ENCODE results near the gene OR2A12.

OR2A12 gene

DNA sequence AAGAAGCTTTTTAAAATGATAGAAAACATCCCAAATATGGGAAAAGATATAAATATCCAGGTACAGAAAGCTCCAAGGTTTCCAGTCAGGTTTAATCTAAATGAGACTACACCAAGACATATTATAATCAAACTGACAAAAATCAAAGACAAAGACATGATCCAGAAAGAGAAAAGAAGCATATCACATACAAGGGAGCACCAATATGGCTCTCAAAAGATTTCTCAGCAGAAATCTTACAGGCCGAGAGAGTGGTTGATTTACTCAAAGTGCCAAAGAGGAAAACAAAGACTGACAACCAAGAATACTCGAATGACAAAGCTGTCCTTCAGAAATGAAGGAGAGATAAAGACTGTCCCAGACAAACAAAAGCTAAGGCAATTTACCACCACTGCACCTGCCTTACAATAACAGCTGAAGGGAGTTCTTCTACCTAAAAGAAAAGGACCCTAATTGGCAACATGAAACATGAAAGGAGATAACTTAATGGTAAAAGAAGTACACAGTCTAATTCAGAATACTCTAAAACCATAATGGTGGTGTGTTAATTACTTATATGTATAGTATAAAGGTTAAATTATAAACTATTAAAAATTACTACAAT, 62.2 kb downstream of the OR2A12 start:
- no peak overlapping the region for H3K27ac ChIP-seq (ENCODE audit: poor library complexity, severe bottlenecking)
- DNase-seq (ENCODE audit: low spot score) (no peak), ATAC-seq (ENCODE audit: low read depth) (no peak)
- H3K4me1 ChIP-seq (ENCODE audit: insufficient read depth, poor library complexity, severe bottlenecking) = no peaks in the 10 kb centered on the region
- H3K36me3 ChIP-seq (ENCODE audit: low read depth) = no peaks in the 10 kb centered on the region
- TF ChIP-seq, protein P1, sequence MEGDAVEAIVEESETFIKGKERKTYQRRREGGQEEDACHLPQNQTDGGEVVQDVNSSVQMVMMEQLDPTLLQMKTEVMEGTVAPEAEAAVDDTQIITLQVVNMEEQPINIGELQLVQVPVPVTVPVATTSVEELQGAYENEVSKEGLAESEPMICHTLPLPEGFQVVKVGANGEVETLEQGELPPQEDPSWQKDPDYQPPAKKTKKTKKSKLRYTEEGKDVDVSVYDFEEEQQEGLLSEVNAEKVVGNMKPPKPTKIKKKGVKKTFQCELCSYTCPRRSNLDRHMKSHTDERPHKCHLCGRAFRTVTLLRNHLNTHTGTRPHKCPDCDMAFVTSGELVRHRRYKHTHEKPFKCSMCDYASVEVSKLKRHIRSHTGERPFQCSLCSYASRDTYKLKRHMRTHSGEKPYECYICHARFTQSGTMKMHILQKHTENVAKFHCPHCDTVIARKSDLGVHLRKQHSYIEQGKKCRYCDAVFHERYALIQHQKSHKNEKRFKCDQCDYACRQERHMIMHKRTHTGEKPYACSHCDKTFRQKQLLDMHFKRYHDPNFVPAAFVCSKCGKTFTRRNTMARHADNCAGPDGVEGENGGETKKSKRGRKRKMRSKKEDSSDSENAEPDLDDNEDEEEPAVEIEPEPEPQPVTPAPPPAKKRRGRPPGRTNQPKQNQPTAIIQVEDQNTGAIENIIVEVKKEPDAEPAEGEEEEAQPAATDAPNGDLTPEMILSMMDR (IDR thresholded peaks at IDR 0.05; ENCODE audit: poor library complexity, severe bottlenecking) = no peak
- no peak overlapping the region for H3K4me3 ChIP-seq (ENCODE audit: severe bottlenecking)
- H3K9me3 ChIP-seq (ENCODE audit: severe bottlenecking) = peaks cover 2% of the 10 kb centered on the region
- H3K27me3 ChIP-seq (ENCODE audit: insufficient read depth, poor library complexity, severe bottlenecking) = no peaks in the 10 kb centered on the region

Data from RWPE2 (cell line).